Measurements from ENCODE around the gene ETV2. TPM values are rescaled to one million over a fixed set of nuclear protein-coding genes. Genes with fewer than 3 reads are reported as not detected.

The ETV2 gene
- total RNA-seq, 2 experiments from 2014 or later, result 1.2 to 1.4 TPM

DNA sequence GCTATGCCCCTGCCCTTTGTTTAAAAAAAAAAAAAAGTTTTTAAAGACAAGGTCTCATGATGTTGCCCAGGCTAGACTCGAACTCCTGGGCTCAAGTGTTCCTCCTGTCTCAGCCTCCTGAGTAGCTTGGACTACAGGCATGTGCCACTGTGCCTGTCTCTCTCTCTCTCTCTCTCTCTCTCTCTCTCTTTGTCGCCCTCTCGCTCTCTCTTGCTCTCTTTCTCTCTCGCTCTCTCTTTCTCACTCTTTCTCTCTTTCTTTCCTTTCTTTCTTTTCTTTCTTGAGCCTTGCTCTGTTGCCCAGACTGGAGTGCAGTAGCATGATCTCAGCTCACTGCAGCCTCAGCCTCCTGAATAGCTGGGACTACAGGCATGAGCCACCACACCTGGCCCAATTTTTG, 14.1 kb downstream of the ETV2 start:
- no peaks in the 10 kb centered on the region for H3K9me3 Mint-ChIP-seq
- H3K27ac Mint-ChIP-seq, result no peak overlapping the region
- ChIA-PET POLR2A (no interaction called here), CTCF (no interaction called here)
- H3K4me1 Mint-ChIP-seq (ENCODE audit: low read depth), result peaks cover 16% of the 10 kb centered on the region
- TF ChIP-seq CTCF (IDR thresholded peaks at IDR 0.05), result no peak
- intact Hi-C loops (cut with micrococcal nuclease), result no loop called here
- no peaks in the 10 kb centered on the region for H3K27me3 Mint-ChIP-seq
- DNase-seq (no peak), ATAC-seq (no peak)
- no peak overlapping the region for H3K4me3 Mint-ChIP-seq
- peaks cover 50% of the 10 kb centered on the region for H3K36me3 Mint-ChIP-seq (ENCODE audit: low read depth)

- Mint-ChIP-seq H3K27me3 (no peaks in the 10 kb centered on the region), H3K36me3 (ENCODE audit: low read depth) (peaks cover 46% of the 10 kb centered on the region), H3K9me3 (no peaks in the 10 kb centered on the region), H3K4me3 (no peak overlapping the region), H3K4me1 (ENCODE audit: low read depth) (peaks cover 8% of the 10 kb centered on the region), H3K27ac (no peak overlapping the region)
- CTCF ChIA-PET, result interaction anchor here (2.6 kb wide), 1 partner anchor 8 kb away, joined by 10 read pairs; the partner anchor contains the start of gene COX6B1
- ATAC-seq, result no peak
- intact Hi-C loops (cut with micrococcal nuclease), result no loop called here
- POLR2A ChIA-PET, result interaction anchor here (1.2 kb wide), 1 partner anchor 8 kb away, joined by 3 read pairs; the partner anchor contains the start of gene COX6B1
- no peak for TF ChIP-seq CTCF (IDR thresholded peaks at IDR 0.05)
- DNase-seq, result no peak
Measured at GRCh38 chr19:35656700-35657099, 15.2 kb downstream of the ETV2 start.

GRCh38 chr19:35657904-35658700, 16.6 kb downstream of the ETV2 start:
- POLR2A ChIA-PET, result interaction anchor here (1.2 kb wide), 1 partner anchor 10 kb away, joined by 3 read pairs; the partner anchor contains the start of gene COX6B1
- H3K27ac Mint-ChIP-seq, result no peak overlapping the region

DNA sequence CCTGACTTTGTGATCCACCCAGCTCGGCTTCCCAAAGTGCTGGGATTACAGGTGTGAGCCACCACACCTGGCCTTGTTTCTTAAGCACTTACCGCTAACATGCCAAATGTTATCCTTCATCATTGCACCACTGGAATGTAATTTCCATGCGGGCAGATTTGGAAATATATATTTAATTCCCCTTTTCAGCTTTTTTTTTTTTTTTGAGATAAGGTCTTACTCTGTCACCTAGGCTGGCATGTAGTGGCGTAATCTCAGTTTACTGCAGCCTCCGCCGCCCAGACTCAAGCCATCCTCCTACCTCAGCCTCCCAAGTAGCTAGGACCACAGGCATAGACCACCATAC, 20.4 kb downstream of the ETV2 start:
- Mint-ChIP-seq H3K27ac (no peak overlapping the region), H3K4me3 (no peak overlapping the region), H3K4me1 (ENCODE audit: low read depth) (no peaks in the 10 kb centered on the region), H3K36me3 (ENCODE audit: low read depth) (peaks cover 29% of the 10 kb centered on the region), H3K27me3 (no peaks in the 10 kb centered on the region), H3K9me3 (no peaks in the 10 kb centered on the region)
- DNase-seq (no peak), ATAC-seq (no peak)
- intact Hi-C loops (cut with micrococcal nuclease), result no loop called here
- TF ChIP-seq CTCF (IDR thresholded peaks at IDR 0.05), result no peak
- ChIA-PET POLR2A (interaction anchor here (2.2 kb wide), 1 partner anchor 12 kb away, joined by 7 read pairs; no protein-coding TSS in a partner anchor), CTCF (interaction anchor here (0.6 kb wide), 1 partner anchor 152 kb away, joined by 3 read pairs; no protein-coding TSS in a partner anchor)

More at GRCh38 chr19:35657904-35658700, 16.6 kb downstream of the ETV2 start:
- DNase-seq (no peak), ATAC-seq (peak; percentile 61)
- TF ChIP-seq CTCF (IDR thresholded peaks at IDR 0.05), result no peak
- intact Hi-C loops (cut with micrococcal nuclease), result no loop called here
- peaks cover 44% of the 10 kb centered on the region for H3K36me3 Mint-ChIP-seq (ENCODE audit: low read depth)
- no peaks in the 10 kb centered on the region for H3K9me3 Mint-ChIP-seq
- no peak overlapping the region for H3K4me3 Mint-ChIP-seq
- H3K27me3 Mint-ChIP-seq, result no peaks in the 10 kb centered on the region
- peaks cover 4% of the 10 kb centered on the region for H3K4me1 Mint-ChIP-seq (ENCODE audit: low read depth)
- CTCF ChIA-PET, result interaction anchor here (1.8 to 2.6 kb wide), 2 partner anchors 10 to 110 kb away, joined by 5 to 10 read pairs; partner anchors contain the start of gene COX6B1

- Mint-ChIP-seq H3K9me3 (no peaks in the 10 kb centered on the region), H3K36me3 (ENCODE audit: low read depth) (peaks cover 16% of the 10 kb centered on the region), H3K27me3 (no peaks in the 10 kb centered on the region), H3K4me1 (ENCODE audit: low read depth) (no peaks in the 10 kb centered on the region), H3K4me3 (no peak overlapping the region), H3K27ac (no peak overlapping the region)
- DNase-seq (no peak), ATAC-seq (no peak)
- intact Hi-C loops (cut with micrococcal nuclease), result no loop called here
- ChIA-PET CTCF (no interaction called here), POLR2A (no interaction called here)
- TF ChIP-seq CTCF (IDR thresholded peaks at IDR 0.05), result no peak
Measured at GRCh38 chr19:35663981-35664380, 22.4 kb downstream of the ETV2 start.

Measured in activated CD8-positive, alpha-beta T cell treated with anti-CD3 and anti-CD28 coated beads for 36 hours (primary cell).